ENCODE data around the gene LMBR1.

DNA sequence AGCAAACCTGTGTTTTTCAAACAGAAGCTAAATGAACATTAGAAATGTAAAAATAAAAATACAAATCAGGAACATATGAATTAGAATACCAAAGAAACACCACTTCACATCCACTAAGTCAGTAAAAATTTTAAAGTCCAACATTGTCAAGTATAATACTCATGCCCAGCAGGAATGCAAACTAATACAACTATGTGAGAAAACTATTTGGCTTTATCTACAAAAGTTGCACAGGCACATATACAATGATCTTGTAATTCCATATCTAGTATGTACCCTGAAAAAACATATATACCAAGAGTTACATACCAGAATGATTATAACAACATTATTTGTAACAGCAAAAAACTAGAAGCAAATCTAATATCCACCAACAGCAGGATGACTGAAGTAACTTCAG, 161.3 kb downstream of the LMBR1 start:
- TF ChIP-seq CTCF (IDR thresholded peaks at IDR 0.05) (no peak), SIN3A (IDR thresholded peaks at IDR 0.05; ENCODE audit: borderline replicate concordance, insufficient read depth, low read depth, low read length) (no peak), POLR2AphosphoS5 (IDR thresholded peaks at IDR 0.05; ENCODE audit: low read depth, low read length) (no peak), REST (IDR thresholded peaks at IDR 0.05; ENCODE audit: insufficient read depth in 1 of 2, low read depth in 2 of 2, low read length in 1 of 2) (no peak)
